Immature natural killer cell (primary cell): ENCODE data around the gene ENTREP1. TPM values are rescaled to one million over a fixed set of nuclear protein-coding genes. Genes with fewer than 3 reads are reported as not detected.
"Not testable (repeated sequence)": the region's sequence is repeated elsewhere in the genome, so short reads cannot be mapped to it uniquely, and the experiment has no call there.

ENCODE experiments used
- DNase-seq, 3 donors: peaks; one replicate each; pipeline ENCODE4 v3.0.0; 2022; ENCODE audit warnings: mixed read lengths in 1 of 3
- H3K27ac Mint-ChIP-seq, 6 donors: one replicate each; pipeline ENCODE4 v1.8.0; 2020; ENCODE audit warnings: mixed read lengths in 6 of 6, mild to moderate bottlenecking in 5 of 6, inconsistent platforms in 4 of 6, moderate library complexity in 3 of 6
- H3K27me3 Mint-ChIP-seq, 3 donors: one replicate each; pipeline ENCODE4 v1.8.0; 2020 to 2021; ENCODE audit warnings: low read depth in 3 of 3, mild to moderate bottlenecking in 3 of 3, mixed read lengths in 3 of 3, moderate library complexity in 3 of 3, inconsistent platforms in 1 of 3
- H3K36me3 Mint-ChIP-seq, 3 donors: one replicate each; pipeline ENCODE4 v1.8.0; 2020; ENCODE audit warnings: mixed read lengths in 3 of 3, inconsistent platforms in 2 of 3, mild to moderate bottlenecking in 2 of 3
- H3K4me1 Mint-ChIP-seq, 2 donors: one replicate each; pipeline ENCODE4 v1.8.0; 2020; ENCODE audit warnings: inconsistent platforms in 2 of 2, mild to moderate bottlenecking in 2 of 2, mixed read lengths in 2 of 2, moderate library complexity in 1 of 2
- H3K4me3 Mint-ChIP-seq, 5 donors: one replicate each; pipeline ENCODE4 v1.8.0; 2020; ENCODE audit warnings: mild to moderate bottlenecking in 5 of 5, mixed read lengths in 5 of 5, inconsistent platforms in 3 of 5, moderate library complexity in 3 of 5
- H3K9me3 Mint-ChIP-seq, 6 donors: one replicate each; pipeline ENCODE4 v1.8.0; 2020; ENCODE audit warnings: mild to moderate bottlenecking in 6 of 6, mixed read lengths in 6 of 6, inconsistent platforms in 4 of 6, moderate library complexity in 3 of 6
- polyA plus RNA-seq, 3 donors: library from polyadenylated mRNA; unstranded; fragments of 300-500 nt; fragmentation: Illumina TruSeq; gene quantifications; one replicate each; pipeline ENCODE4 v1.2.3, GENCODE V29; 2021

Gene ENTREP1
- polyA plus RNA-seq, 3 donors from 2014 or later, result not detected

- peak; percentile 22 to 32 (median 32) for DNase-seq
- H3K4me3 Mint-ChIP-seq, result no peak overlapping the region
- H3K9me3 Mint-ChIP-seq, result no peaks in the 10 kb centered on the region
- peaks cover 1 to 10% (median 2%) of the 10 kb centered on the region in 3 donors for H3K27me3 Mint-ChIP-seq
- H3K4me1 Mint-ChIP-seq, result no peaks in the 10 kb centered on the region
- H3K27ac Mint-ChIP-seq, result no peak overlapping the region
- H3K36me3 Mint-ChIP-seq, result no peaks in the 10 kb centered on the region
Observed at GRCh38 chr9:69421908-69422801, 97.1 kb downstream of the ENTREP1 start.

GRCh38 chr9:69425136-69425801 lies 100.3 kb downstream of the ENTREP1 start:
- no peak for DNase-seq
- H3K27ac Mint-ChIP-seq, result no peak overlapping the region
- no peaks in the 10 kb centered on the region for H3K36me3 Mint-ChIP-seq
- H3K4me3 Mint-ChIP-seq, result no peak overlapping the region
- no peaks in the 10 kb centered on the region for H3K4me1 Mint-ChIP-seq
- peaks cover 0 to 2% (median 0%) of the 10 kb centered on the region in 6 donors for H3K9me3 Mint-ChIP-seq
- H3K27me3 Mint-ChIP-seq, result peaks cover 0 to 10% (median 1%) of the 10 kb centered on the region in 3 donors

- Mint-ChIP-seq H3K27ac (no peak overlapping the region), H3K9me3 (peaks cover 0 to 2% (median 0%) of the 10 kb centered on the region in 6 donors), H3K4me1 (no peaks in the 10 kb centered on the region), H3K27me3 (peaks cover 0 to 4% (median 1%) of the 10 kb centered on the region in 3 donors), H3K4me3 (no peak overlapping the region), H3K36me3 (no peaks in the 10 kb centered on the region)
- DNase-seq, result no peak
Observed at GRCh38 chr9:69427286-69427685, 102.3 kb downstream of the ENTREP1 start.

- Mint-ChIP-seq H3K4me1 (no peaks in the 10 kb centered on the region), H3K27ac (no peak overlapping the region), H3K27me3 (peaks cover 0 to 1% (median 0%) of the 10 kb centered on the region in 3 donors), H3K36me3 (no peaks in the 10 kb centered on the region), H3K4me3 (no peak overlapping the region), H3K9me3 (peaks cover 0 to 2% (median 0%) of the 10 kb centered on the region in 6 donors)
- DNase-seq, result no peak
Observed at GRCh38 chr9:69428017-69428785, 103.2 kb downstream of the ENTREP1 start.

- Mint-ChIP-seq H3K4me1 (no peaks in the 10 kb centered on the region), H3K27ac (no peak overlapping the region), H3K4me3 (no peak overlapping the region), H3K36me3 (no peaks in the 10 kb centered on the region), H3K9me3 (peaks cover 0 to 2% (median 0%) of the 10 kb centered on the region in 6 donors), H3K27me3 (peaks cover 0 to 1% (median 0%) of the 10 kb centered on the region in 3 donors)
- no peak for DNase-seq
Observed at GRCh38 chr9:69429281-69429680, 104.3 kb downstream of the ENTREP1 start.

- Mint-ChIP-seq H3K27ac (no peak overlapping the region), H3K4me3 (no peak overlapping the region), H3K27me3 (peaks cover 0 to 1% (median 0%) of the 10 kb centered on the region in 3 donors), H3K36me3 (no peaks in the 10 kb centered on the region), H3K9me3 (peaks cover 0 to 2% (median 0%) of the 10 kb centered on the region in 6 donors), H3K4me1 (no peaks in the 10 kb centered on the region)
- DNase-seq, result no peak
Observed at GRCh38 chr9:69430206-69430605, 105.2 kb downstream of the ENTREP1 start.

DNA sequence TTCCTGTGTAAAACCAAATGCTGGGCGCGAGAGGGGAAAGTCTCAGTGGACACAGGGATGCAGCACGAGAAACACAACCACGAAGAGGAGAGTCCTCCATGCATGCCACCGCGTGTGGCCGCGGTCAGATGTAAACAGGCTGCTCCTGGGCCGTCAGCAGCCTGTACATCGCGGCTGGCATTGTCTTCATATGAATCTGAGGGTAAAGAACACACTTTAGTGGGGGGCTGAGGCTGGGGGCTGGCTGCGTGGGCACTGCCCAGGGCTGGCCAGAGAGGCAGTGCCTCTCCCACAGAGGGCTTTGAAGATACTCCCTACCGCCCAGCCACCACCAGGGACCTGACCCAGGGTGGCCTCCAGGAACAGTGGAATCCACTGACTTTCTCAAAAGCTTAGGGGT lies 106.2 kb downstream of the ENTREP1 start:
- Mint-ChIP-seq H3K4me1 (no peaks in the 10 kb centered on the region), H3K9me3 (peaks cover 0 to 2% (median 0%) of the 10 kb centered on the region in 6 donors), H3K27me3 (no peaks in the 10 kb centered on the region), H3K4me3 (no peak overlapping the region), H3K36me3 (no peaks in the 10 kb centered on the region), H3K27ac (no peak overlapping the region)
- no peak for DNase-seq

DNA sequence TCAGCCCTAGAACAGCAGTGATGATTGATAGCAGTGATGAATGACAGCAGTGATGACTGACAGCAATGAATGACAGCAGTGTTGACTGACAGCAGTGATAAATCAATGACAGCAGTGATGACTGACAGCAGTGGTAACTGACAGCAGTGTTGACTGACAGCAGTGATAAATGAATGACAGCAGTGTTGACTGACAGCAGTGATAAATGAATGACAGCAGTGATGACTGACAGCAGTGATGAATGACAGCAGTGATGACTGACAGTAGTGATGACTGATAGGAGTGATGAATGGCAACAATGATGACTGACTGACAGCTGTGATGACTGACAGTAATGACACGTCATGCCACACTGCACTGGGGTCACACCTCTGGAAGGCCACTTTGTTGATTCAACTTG lies 106.8 kb downstream of the ENTREP1 start:
- Mint-ChIP-seq H3K4me3 (no peak overlapping the region), H3K27ac (no peak overlapping the region), H3K4me1 (no peaks in the 10 kb centered on the region), H3K9me3 (peaks cover 0 to 2% (median 0%) of the 10 kb centered on the region in 6 donors), H3K27me3 (no peaks in the 10 kb centered on the region), H3K36me3 (no peaks in the 10 kb centered on the region)
- no peak for DNase-seq

GRCh38 chr9:69432623-69433022 lies 107.6 kb downstream of the ENTREP1 start:
- H3K27me3 Mint-ChIP-seq, result no peaks in the 10 kb centered on the region
- no peak overlapping the region for H3K4me3 Mint-ChIP-seq
- H3K36me3 Mint-ChIP-seq, result no peaks in the 10 kb centered on the region
- no peak overlapping the region for H3K27ac Mint-ChIP-seq
- no peaks in the 10 kb centered on the region for H3K4me1 Mint-ChIP-seq
- no peaks in the 10 kb centered on the region for H3K9me3 Mint-ChIP-seq
- DNase-seq, result no peak

GRCh38 chr9:69433392-69433791 lies 108.4 kb downstream of the ENTREP1 start:
- Mint-ChIP-seq H3K27me3 (no peaks in the 10 kb centered on the region), H3K4me1 (no peaks in the 10 kb centered on the region), H3K4me3 (no peak overlapping the region), H3K36me3 (no peaks in the 10 kb centered on the region), H3K27ac (no peak overlapping the region), H3K9me3 (no peaks in the 10 kb centered on the region)
- no peak for DNase-seq

GRCh38 chr9:69433968-69434367 lies 109.0 kb downstream of the ENTREP1 start:
- H3K4me1 Mint-ChIP-seq, result no peaks in the 10 kb centered on the region
- no peaks in the 10 kb centered on the region for H3K27me3 Mint-ChIP-seq
- H3K4me3 Mint-ChIP-seq, result no peak overlapping the region
- no peak for DNase-seq
- H3K36me3 Mint-ChIP-seq, result no peaks in the 10 kb centered on the region
- no peaks in the 10 kb centered on the region for H3K9me3 Mint-ChIP-seq
- H3K27ac Mint-ChIP-seq, result no peak overlapping the region

DNA sequence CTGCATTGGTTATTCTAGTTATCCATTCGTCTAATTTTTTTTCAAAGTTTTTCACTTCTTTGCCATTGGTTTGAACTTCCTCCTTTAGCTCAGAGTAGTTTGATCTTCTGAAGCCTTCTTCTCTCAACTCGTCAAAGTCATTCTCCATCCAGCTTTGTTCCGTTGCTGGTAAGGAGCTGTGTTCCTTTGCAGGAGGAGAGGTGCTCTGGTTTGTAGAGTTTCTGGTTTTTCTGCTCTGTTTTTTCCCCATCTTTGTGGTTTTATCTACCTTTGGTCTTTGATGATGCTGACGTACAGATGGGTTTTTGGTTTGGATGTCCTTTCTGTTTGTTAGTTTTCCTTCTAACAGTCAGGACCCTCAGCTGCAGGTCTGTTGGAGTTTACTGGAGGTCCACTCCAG lies 114.6 kb downstream of the ENTREP1 start:
- H3K4me3 Mint-ChIP-seq, H3K27ac Mint-ChIP-seq, DNase-seq, H3K36me3 Mint-ChIP-seq, H3K4me1 Mint-ChIP-seq, H3K9me3 Mint-ChIP-seq, H3K27me3 Mint-ChIP-seq: not testable (repeated sequence)

GRCh38 chr9:69440254-69440955 lies 115.4 kb downstream of the ENTREP1 start:
- H3K27me3 Mint-ChIP-seq, H3K27ac Mint-ChIP-seq, H3K4me3 Mint-ChIP-seq, H3K9me3 Mint-ChIP-seq, DNase-seq, H3K4me1 Mint-ChIP-seq, H3K36me3 Mint-ChIP-seq: not testable (repeated sequence)
